WTC11 (cell line): Measurements from ENCODE around the gene CARMIL1. TPM values are rescaled to one million over a fixed set of nuclear protein-coding genes. Genes with fewer than 3 reads are reported as not detected.

Source experiments
- ATAC-seq: fragments of 200-7000 bp; cut with Tn5 transposase; 2 replicates; pipeline ENCODE4 v1.10.0; 2021; ENCODE audit warnings: mild to moderate bottlenecking, moderate library complexity
- Bru-seq: library from RNA; stranded (reverse); fragments of 400-500 nt; gene quantifications from one replicate; lab custom pipeline; 2021; lab: Mats Ljungman, UMichigan
- CTCF ChIA-PET: fragments of 300-600 bp; sonication (Branson Sonifier 250); formaldehyde crosslinking; loops from one replicate; lab custom pipeline; 2021; ENCODE audit warnings: antibody characterized with exemption; lab: Charles Lee
- POLR2A ChIA-PET: fragments of 350-600 bp; sonication (Branson Sonifier 250); formaldehyde crosslinking; loops from one replicate; lab custom pipeline; 2021; ENCODE audit warnings: antibody characterized with exemption; lab: Charles Lee
- DNase-seq: peaks from one replicate; pipeline ENCODE4 v3.0.0; 2021; ENCODE audit warnings: low spot score
- H3K27ac Mint-ChIP-seq: 2 replicates; pipeline ENCODE4 v1.8.0; 2021; ENCODE audit warnings: mixed read lengths
- H3K27me3 Mint-ChIP-seq: 2 replicates; pipeline ENCODE4 v1.8.0; 2021; ENCODE audit warnings: low read depth, mild to moderate bottlenecking, moderate library complexity, mixed read lengths
- H3K36me3 Mint-ChIP-seq: 2 replicates; pipeline ENCODE4 v1.8.0; 2021; ENCODE audit warnings: mixed read lengths
- H3K4me1 Mint-ChIP-seq: 2 replicates; pipeline ENCODE4 v1.8.0; 2022; ENCODE audit warnings: mixed read lengths
- H3K4me3 Mint-ChIP-seq: 2 replicates; pipeline ENCODE4 v1.8.0; 2021; ENCODE audit warnings: mild to moderate bottlenecking, moderate library complexity, mixed read lengths
- H3K9me3 Mint-ChIP-seq: 2 replicates; pipeline ENCODE4 v1.8.0; 2021; ENCODE audit warnings: mixed read lengths
- ELF4 ChIP-seq: sonication (generic); formaldehyde crosslinking; IDR thresholded peaks from 2 replicates; pipeline ENCODE4 v1.8.1; 2022; ENCODE audit warnings: low read depth, mild to moderate bottlenecking, moderate library complexity, missing genetic modification reagents
- FOXK1 ChIP-seq: sonication (generic); formaldehyde crosslinking; IDR thresholded peaks from 2 replicates; pipeline ENCODE4 v1.8.0; 2022; ENCODE audit warnings: mild to moderate bottlenecking, moderate library complexity, missing genetic modification reagents
- GTF2I ChIP-seq: fragments of 250-450 bp; sonication (Bioruptor Pico); conservative IDR thresholded peaks from 2 replicates; pipeline ENCODE4 v1.4.0; 2021; ENCODE audit warnings: mild to moderate bottlenecking
- JUN ChIP-seq: sonication (generic); formaldehyde crosslinking; IDR thresholded peaks from 2 replicates; pipeline ENCODE4 v1.8.0; 2023; ENCODE audit warnings: mild to moderate bottlenecking, missing genetic modification reagents
- NR1H2 ChIP-seq: sonication (generic); formaldehyde crosslinking; IDR thresholded peaks from 2 replicates; pipeline ENCODE4 v1.9.0; 2021; ENCODE audit warnings: mild to moderate bottlenecking, moderate library complexity, missing genetic modification reagents
- NR2C2 ChIP-seq: sonication (generic); formaldehyde crosslinking; IDR thresholded peaks from 2 replicates; pipeline ENCODE4 v1.8.0; 2022; ENCODE audit warnings: mild to moderate bottlenecking, missing genetic modification reagents
- TEAD1 ChIP-seq: sonication (generic); formaldehyde crosslinking; IDR thresholded peaks from 2 replicates; pipeline ENCODE4 v1.8.0; 2022; ENCODE audit warnings: mild to moderate bottlenecking, missing genetic modification reagents
- TEAD4 ChIP-seq: sonication (generic); formaldehyde crosslinking; IDR thresholded peaks from 2 replicates; pipeline ENCODE4 v1.8.0; 2022; ENCODE audit warnings: mild to moderate bottlenecking, missing genetic modification reagents
- ZNF121 ChIP-seq: sonication (generic); formaldehyde crosslinking; IDR thresholded peaks from 2 replicates; pipeline ENCODE4 v1.8.0; 2023; ENCODE audit warnings: missing genetic modification reagents
- ZNF219 ChIP-seq: sonication (generic); formaldehyde crosslinking; IDR thresholded peaks from 2 replicates; pipeline ENCODE4 v1.8.0; 2023; ENCODE audit warnings: missing genetic modification reagents, mild to moderate bottlenecking, borderline replicate concordance
- ZNF232 ChIP-seq: sonication (generic); formaldehyde crosslinking; IDR thresholded peaks from 2 replicates; pipeline ENCODE4 v1.8.0; 2022; ENCODE audit warnings: mild to moderate bottlenecking, missing genetic modification reagents
- long read RNA-seq, 3 experiments: library from RNA in 1 of 3; library from capped mRNA in 1 of 3; library from polyadenylated mRNA in 1 of 3; unstranded in 2 of 3; stranded (forward) in 1 of 3; transcript quantifications; one replicate each; pipeline ENCODE4 v2.0.0, GENCODE V29; 2021
- total RNA-seq: library from RNA; stranded (reverse); gene quantifications from 3 replicates; pipeline ENCODE4 v1.2.3, GENCODE V29; 2021
- TF ChIP-seq, protein P1 (sequence below): fragments of 200-600 bp; IDR thresholded peaks from 2 replicates; pipeline ENCODE4 v1.8.0; 2022; ENCODE audit warnings: antibody characterized with exemption
- TF ChIP-seq, protein P2 (sequence below): sonication (generic); formaldehyde crosslinking; IDR thresholded peaks from 2 replicates; pipeline ENCODE4 v1.8.0; 2022; ENCODE audit warnings: missing genetic modification reagents
- TF ChIP-seq, protein P3 (sequence below): fragments of 250-450 bp; sonication (Bioruptor Pico); IDR thresholded peaks from 2 replicates; pipeline ENCODE4 v1.9.0; 2021; ENCODE audit warnings: mild to moderate bottlenecking, borderline replicate concordance
- TF ChIP-seq, protein P4 (sequence below): fragments of 250-450 bp; sonication (Bioruptor Pico); IDR thresholded peaks from 2 replicates; pipeline ENCODE4 v1.9.0; 2021; ENCODE audit warnings: mild to moderate bottlenecking
- TF ChIP-seq, protein P5 (sequence below): sonication (generic); formaldehyde crosslinking; IDR thresholded peaks from 2 replicates; pipeline ENCODE4 v1.8.1; 2023; ENCODE audit warnings: mild to moderate bottlenecking, moderate library complexity, missing genetic modification reagents
- TF ChIP-seq, protein P6 (sequence below): sonication (generic); formaldehyde crosslinking; IDR thresholded peaks from 2 replicates; pipeline ENCODE4 v1.8.0; 2023; ENCODE audit warnings: missing genetic modification reagents
- TF ChIP-seq, protein P7 (sequence below): sonication (generic); formaldehyde crosslinking; conservative IDR thresholded peaks from 2 replicates; pipeline ENCODE4 v1.8.1; 2022; ENCODE audit warnings: mild to moderate bottlenecking, missing genetic modification reagents

Gene CARMIL1
- total RNA-seq (35.1 to 37.6 TPM (median 36.2 TPM) in 3 replicates), Bru-seq, nascent RNA (percentile 78 among the genes with signal in this experiment)
- long read RNA-seq, experiment 1, full-length matches to known transcripts = 19 of 64 reads
- long read RNA-seq, experiment 1, partial matches to known transcripts = 21 of 64 reads
- long read RNA-seq, experiment 1, other reads (novel, unspliced or antisense) = 24 of 64 reads
- long read RNA-seq, experiment 2, full-length matches to known transcripts = 1 of 35 reads
- long read RNA-seq, experiment 2, partial matches to known transcripts = 10 of 35 reads
- long read RNA-seq, experiment 2, other reads (novel, unspliced or antisense) = 24 of 35 reads
- long read RNA-seq, experiment 3, partial matches to known transcripts = 0 of 1 reads
- long read RNA-seq, experiment 3, other reads (novel, unspliced or antisense) = 1 of 1 reads

DNA sequence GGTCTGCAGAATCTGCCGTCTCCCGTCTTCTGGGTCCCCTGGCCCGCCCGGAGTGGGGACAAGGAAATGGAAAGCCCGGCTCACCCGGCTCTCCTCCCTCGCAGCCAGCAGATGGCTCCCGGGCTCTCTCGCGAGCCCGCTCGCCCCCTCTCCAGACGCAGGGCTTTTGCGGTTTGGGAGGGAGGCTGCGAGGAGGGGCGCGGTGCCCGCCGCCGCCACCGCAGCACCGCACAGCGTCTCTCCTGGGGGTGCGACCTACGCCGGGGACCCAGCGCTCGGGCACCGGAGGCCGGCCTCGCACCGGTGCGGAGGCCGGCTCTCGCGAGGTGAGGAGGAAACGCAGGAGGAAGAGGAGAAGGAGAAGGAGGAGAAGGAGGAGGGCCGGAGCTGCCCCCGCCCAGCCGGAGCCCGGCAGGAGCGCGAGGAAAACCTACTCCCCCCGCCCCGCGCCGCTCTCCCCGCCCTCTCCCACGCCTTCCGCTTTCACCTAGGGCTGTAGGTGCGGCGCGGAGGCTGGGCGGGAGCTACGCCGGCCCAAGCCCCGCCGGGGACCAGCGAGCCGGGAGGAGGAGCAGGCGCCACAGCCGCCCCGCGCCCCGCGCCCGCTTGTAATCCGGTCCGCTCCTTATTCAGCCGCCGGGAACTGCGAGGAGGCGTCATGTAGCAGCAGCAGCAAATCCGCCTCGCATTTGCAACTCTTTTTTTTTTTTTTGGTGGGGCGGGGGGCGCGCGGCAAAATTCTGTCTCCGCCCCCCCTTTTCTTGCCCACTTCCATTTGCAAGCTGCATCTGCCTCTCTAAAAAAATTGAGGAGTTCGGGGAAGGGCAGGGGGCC is at the start of gene CARMIL1:
TSS of gene CARMIL1 (plus strand) at position 461 of the 834 bp plus-strand sequence. CDS start 422 bp downstream, outside the sequence.
- ATAC-seq (peak; percentile 68), DNase-seq (peak; percentile 86)
- H3K9me3 Mint-ChIP-seq = no peaks in the 10 kb centered on the region
- peak within 1 kb of the TSS; percentile 93 for H3K4me3 Mint-ChIP-seq
- POLR2A ChIA-PET = interaction anchor here (0.7 to 1.7 kb wide), 6 partner anchors 8 to 213 kb away, joined by 3 to 5 read pairs (median 4); no protein-coding TSS in a partner anchor
- no peaks in the 10 kb centered on the region for H3K36me3 Mint-ChIP-seq
- H3K4me1 Mint-ChIP-seq = peaks cover 44% of the 10 kb centered on the region
- peak within 1 kb of the TSS; percentile 93 for H3K27ac Mint-ChIP-seq
- no peaks in the 10 kb centered on the region for H3K27me3 Mint-ChIP-seq
- CTCF ChIA-PET = interaction anchor here (0.6 to 3.4 kb wide), 38 partner anchors 8 to 713 kb away, joined by 3 to 41 read pairs (median 4); no protein-coding TSS in a partner anchor
- TF ChIP-seq, protein P1, sequence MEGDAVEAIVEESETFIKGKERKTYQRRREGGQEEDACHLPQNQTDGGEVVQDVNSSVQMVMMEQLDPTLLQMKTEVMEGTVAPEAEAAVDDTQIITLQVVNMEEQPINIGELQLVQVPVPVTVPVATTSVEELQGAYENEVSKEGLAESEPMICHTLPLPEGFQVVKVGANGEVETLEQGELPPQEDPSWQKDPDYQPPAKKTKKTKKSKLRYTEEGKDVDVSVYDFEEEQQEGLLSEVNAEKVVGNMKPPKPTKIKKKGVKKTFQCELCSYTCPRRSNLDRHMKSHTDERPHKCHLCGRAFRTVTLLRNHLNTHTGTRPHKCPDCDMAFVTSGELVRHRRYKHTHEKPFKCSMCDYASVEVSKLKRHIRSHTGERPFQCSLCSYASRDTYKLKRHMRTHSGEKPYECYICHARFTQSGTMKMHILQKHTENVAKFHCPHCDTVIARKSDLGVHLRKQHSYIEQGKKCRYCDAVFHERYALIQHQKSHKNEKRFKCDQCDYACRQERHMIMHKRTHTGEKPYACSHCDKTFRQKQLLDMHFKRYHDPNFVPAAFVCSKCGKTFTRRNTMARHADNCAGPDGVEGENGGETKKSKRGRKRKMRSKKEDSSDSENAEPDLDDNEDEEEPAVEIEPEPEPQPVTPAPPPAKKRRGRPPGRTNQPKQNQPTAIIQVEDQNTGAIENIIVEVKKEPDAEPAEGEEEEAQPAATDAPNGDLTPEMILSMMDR = no peak
- TF ChIP-seq, protein P2, sequence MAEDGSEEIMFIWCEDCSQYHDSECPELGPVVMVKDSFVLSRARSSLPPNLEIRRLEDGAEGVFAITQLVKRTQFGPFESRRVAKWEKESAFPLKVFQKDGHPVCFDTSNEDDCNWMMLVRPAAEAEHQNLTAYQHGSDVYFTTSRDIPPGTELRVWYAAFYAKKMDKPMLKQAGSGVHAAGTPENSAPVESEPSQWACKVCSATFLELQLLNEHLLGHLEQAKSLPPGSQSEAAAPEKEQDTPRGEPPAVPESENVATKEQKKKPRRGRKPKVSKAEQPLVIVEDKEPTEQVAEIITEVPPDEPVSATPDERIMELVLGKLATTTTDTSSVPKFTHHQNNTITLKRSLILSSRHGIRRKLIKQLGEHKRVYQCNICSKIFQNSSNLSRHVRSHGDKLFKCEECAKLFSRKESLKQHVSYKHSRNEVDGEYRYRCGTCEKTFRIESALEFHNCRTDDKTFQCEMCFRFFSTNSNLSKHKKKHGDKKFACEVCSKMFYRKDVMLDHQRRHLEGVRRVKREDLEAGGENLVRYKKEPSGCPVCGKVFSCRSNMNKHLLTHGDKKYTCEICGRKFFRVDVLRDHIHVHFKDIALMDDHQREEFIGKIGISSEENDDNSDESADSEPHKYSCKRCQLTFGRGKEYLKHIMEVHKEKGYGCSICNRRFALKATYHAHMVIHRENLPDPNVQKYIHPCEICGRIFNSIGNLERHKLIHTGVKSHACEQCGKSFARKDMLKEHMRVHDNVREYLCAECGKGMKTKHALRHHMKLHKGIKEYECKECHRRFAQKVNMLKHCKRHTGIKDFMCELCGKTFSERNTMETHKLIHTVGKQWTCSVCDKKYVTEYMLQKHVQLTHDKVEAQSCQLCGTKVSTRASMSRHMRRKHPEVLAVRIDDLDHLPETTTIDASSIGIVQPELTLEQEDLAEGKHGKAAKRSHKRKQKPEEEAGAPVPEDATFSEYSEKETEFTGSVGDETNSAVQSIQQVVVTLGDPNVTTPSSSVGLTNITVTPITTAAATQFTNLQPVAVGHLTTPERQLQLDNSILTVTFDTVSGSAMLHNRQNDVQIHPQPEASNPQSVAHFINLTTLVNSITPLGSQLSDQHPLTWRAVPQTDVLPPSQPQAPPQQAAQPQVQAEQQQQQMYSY (CRISPR knock-in tag) = peak; percentile 62; the same call in 1 of the 2 replicates
- TF ChIP-seq FOXK1 (CRISPR knock-in tag) = peak; percentile 35
- TF ChIP-seq ZNF219 (CRISPR knock-in tag) = no peak
- TF ChIP-seq, protein P3, sequence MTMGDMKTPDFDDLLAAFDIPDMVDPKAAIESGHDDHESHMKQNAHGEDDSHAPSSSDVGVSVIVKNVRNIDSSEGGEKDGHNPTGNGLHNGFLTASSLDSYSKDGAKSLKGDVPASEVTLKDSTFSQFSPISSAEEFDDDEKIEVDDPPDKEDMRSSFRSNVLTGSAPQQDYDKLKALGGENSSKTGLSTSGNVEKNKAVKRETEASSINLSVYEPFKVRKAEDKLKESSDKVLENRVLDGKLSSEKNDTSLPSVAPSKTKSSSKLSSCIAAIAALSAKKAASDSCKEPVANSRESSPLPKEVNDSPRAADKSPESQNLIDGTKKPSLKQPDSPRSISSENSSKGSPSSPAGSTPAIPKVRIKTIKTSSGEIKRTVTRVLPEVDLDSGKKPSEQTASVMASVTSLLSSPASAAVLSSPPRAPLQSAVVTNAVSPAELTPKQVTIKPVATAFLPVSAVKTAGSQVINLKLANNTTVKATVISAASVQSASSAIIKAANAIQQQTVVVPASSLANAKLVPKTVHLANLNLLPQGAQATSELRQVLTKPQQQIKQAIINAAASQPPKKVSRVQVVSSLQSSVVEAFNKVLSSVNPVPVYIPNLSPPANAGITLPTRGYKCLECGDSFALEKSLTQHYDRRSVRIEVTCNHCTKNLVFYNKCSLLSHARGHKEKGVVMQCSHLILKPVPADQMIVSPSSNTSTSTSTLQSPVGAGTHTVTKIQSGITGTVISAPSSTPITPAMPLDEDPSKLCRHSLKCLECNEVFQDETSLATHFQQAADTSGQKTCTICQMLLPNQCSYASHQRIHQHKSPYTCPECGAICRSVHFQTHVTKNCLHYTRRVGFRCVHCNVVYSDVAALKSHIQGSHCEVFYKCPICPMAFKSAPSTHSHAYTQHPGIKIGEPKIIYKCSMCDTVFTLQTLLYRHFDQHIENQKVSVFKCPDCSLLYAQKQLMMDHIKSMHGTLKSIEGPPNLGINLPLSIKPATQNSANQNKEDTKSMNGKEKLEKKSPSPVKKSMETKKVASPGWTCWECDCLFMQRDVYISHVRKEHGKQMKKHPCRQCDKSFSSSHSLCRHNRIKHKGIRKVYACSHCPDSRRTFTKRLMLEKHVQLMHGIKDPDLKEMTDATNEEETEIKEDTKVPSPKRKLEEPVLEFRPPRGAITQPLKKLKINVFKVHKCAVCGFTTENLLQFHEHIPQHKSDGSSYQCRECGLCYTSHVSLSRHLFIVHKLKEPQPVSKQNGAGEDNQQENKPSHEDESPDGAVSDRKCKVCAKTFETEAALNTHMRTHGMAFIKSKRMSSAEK (CRISPR knock-in tag) = no peak
- TF ChIP-seq, protein P4, sequence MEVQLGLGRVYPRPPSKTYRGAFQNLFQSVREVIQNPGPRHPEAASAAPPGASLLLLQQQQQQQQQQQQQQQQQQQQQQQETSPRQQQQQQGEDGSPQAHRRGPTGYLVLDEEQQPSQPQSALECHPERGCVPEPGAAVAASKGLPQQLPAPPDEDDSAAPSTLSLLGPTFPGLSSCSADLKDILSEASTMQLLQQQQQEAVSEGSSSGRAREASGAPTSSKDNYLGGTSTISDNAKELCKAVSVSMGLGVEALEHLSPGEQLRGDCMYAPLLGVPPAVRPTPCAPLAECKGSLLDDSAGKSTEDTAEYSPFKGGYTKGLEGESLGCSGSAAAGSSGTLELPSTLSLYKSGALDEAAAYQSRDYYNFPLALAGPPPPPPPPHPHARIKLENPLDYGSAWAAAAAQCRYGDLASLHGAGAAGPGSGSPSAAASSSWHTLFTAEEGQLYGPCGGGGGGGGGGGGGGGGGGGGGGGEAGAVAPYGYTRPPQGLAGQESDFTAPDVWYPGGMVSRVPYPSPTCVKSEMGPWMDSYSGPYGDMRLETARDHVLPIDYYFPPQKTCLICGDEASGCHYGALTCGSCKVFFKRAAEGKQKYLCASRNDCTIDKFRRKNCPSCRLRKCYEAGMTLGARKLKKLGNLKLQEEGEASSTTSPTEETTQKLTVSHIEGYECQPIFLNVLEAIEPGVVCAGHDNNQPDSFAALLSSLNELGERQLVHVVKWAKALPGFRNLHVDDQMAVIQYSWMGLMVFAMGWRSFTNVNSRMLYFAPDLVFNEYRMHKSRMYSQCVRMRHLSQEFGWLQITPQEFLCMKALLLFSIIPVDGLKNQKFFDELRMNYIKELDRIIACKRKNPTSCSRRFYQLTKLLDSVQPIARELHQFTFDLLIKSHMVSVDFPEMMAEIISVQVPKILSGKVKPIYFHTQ (CRISPR knock-in tag) = no peak
- TF ChIP-seq ELF4 (CRISPR knock-in tag) = no peak
- no peak for TF ChIP-seq ZNF121 (CRISPR knock-in tag)
- TF ChIP-seq JUN (CRISPR knock-in tag) = no peak
- no peak for TF ChIP-seq NR1H2
- TF ChIP-seq, protein P5, sequence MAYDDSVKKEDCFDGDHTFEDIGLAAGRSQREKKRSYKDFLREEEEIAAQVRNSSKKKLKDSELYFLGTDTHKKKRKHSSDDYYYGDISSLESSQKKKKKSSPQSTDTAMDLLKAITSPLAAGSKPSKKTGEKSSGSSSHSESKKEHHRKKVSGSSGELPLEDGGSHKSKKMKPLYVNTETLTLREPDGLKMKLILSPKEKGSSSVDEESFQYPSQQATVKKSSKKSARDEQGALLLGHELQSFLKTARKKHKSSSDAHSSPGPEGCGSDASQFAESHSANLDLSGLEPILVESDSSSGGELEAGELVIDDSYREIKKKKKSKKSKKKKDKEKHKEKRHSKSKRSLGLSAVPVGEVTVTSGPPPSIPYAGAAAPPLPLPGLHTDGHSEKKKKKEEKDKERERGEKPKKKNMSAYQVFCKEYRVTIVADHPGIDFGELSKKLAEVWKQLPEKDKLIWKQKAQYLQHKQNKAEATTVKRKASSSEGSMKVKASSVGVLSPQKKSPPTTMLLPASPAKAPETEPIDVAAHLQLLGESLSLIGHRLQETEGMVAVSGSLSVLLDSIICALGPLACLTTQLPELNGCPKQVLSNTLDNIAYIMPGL = peak; percentile 83
- TF ChIP-seq, protein P6, sequence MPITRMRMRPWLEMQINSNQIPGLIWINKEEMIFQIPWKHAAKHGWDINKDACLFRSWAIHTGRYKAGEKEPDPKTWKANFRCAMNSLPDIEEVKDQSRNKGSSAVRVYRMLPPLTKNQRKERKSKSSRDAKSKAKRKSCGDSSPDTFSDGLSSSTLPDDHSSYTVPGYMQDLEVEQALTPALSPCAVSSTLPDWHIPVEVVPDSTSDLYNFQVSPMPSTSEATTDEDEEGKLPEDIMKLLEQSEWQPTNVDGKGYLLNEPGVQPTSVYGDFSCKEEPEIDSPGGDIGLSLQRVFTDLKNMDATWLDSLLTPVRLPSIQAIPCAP = peak; percentile 20; the same call in 1 of the 2 replicates
- no peak for TF ChIP-seq ZNF232 (CRISPR knock-in tag)
- TF ChIP-seq NR2C2 (CRISPR knock-in tag) = no peak
- TF ChIP-seq, protein P7, sequence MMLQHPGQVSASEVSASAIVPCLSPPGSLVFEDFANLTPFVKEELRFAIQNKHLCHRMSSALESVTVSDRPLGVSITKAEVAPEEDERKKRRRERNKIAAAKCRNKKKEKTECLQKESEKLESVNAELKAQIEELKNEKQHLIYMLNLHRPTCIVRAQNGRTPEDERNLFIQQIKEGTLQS (CRISPR knock-in tag) = no peak
- TF ChIP-seq GTF2I (CRISPR knock-in tag) = no peak
- TF ChIP-seq TEAD1 = 0 out of 2 replicates have a peak, but pooled peaks have one; percentile 34
- no peak for TF ChIP-seq TEAD4 (CRISPR knock-in tag)
